ENCODE measurements around the gene TMPRSS12.
"Not testable (repeated sequence)": the region's sequence is repeated elsewhere in the genome, so short reads cannot be mapped to it uniquely, and the experiment has no call there.

TMPRSS12 gene

DNA sequence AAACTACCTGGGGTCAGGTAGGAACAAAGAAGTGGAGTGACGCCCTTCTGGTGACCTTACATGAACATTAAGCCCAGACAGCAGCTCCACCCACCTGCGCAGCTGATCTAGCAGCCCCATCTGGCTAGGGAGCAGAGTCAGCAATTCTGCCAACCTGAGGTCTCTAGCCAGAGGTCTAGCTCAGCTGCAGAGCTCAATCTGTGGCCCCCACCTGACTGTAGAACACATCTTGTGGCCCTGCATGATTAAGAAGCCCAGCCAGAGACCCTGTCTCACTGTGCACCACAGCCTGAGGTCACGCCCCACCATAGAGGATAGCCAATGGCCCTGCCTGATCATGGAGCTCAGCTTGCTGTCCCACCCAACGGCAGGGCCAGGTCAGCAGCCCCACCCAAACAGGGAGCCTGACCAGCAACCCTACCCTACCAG is 59.0 kb downstream of the TMPRSS12 start:
- no peak overlapping the region for H3K4me3 Mint-ChIP-seq
- H3K9me3 Mint-ChIP-seq, result no peaks in the 10 kb centered on the region
- H3K27ac Mint-ChIP-seq, result no peak overlapping the region
- no peak for DNase-seq
- no peaks in the 10 kb centered on the region for H3K27me3 Mint-ChIP-seq
- no peaks in the 10 kb centered on the region for H3K36me3 Mint-ChIP-seq (ENCODE audit: low read depth)
- no peaks in the 10 kb centered on the region for H3K4me1 Mint-ChIP-seq (ENCODE audit: low read depth)

DNA sequence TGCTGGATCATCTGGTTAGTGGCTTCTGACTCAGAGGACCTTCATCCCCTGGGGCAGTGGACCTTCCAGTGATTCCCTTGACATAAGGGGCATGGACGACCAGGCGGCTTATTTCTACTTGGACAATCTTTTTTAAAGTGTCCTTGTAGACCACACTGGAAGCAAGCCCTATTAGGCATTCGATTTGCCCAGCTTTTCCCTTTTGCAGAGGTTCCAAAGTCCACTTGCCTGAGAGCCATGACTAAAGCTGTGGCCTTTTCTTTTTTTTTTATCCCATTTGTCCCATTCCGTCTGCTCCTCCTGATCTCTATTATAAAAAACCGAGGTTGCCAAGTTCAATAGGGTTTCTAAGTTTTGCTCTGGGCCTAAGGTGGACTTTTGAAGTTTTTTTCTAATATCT is 65.8 kb downstream of the TMPRSS12 start:
- DNase-seq, H3K27ac Mint-ChIP-seq: not testable (repeated sequence)

DNA sequence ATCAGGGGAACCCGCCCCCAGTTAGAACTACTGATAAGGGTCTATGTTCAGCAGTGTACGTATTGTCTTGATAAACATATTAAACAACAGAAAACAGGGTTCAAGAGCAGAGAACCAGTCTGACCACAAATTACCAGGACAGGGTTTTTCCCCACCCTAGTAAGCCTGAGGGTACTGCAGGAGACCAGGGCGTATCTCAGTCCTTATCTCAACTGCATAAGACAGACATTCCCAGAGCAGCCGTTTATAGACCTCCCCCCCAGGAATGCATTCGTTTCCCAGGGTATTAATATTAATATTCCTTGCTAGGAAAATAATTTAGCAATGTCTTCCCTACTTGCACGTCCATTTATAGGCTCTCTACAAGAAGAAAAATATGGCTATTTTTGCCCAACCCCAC is 69.6 kb downstream of the TMPRSS12 start:
- not testable (repeated sequence) for DNase-seq; H3K27me3 Mint-ChIP-seq; H3K4me1 Mint-ChIP-seq (ENCODE audit: low read depth); H3K36me3 Mint-ChIP-seq (ENCODE audit: low read depth); H3K27ac Mint-ChIP-seq; H3K4me3 Mint-ChIP-seq
- H3K9me3 Mint-ChIP-seq, result peaks cover 42% of the 10 kb centered on the region

More for the DNA sequence above, 65.8 kb downstream of the TMPRSS12 start:
- H3K9me3 Mint-ChIP-seq, result peaks cover 20% of the 10 kb centered on the region
- not testable (repeated sequence) for H3K36me3 Mint-ChIP-seq (ENCODE audit: low read depth); H3K27me3 Mint-ChIP-seq; H3K4me3 Mint-ChIP-seq; H3K4me1 Mint-ChIP-seq (ENCODE audit: low read depth)

DNA sequence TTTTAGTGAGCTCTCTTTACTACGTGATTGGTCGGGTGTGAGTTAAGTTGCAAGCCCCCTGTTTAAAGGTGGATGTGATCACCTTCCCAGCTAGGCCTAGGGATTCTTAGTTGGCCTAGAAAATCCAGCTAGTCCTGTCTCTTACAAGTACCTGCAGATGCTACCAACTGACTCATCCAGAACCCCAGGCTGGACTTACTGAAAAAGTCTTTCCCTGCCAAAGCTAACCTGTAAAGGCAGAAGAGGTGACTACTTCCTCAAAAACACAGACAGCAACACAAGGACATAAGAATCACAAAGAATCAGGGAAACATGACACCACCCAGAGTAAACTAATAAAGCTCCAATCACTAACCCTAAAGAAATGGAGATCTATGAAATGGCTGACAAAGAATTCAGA is 70.5 kb downstream of the TMPRSS12 start:
- no peak overlapping the region for H3K4me3 Mint-ChIP-seq
- no peaks in the 10 kb centered on the region for H3K4me1 Mint-ChIP-seq (ENCODE audit: low read depth)
- no peak for DNase-seq
- H3K9me3 Mint-ChIP-seq, result peaks cover 42% of the 10 kb centered on the region
- H3K27me3 Mint-ChIP-seq, result peaks cover 5% of the 10 kb centered on the region
- no peak overlapping the region for H3K27ac Mint-ChIP-seq
- peaks cover 4% of the 10 kb centered on the region for H3K36me3 Mint-ChIP-seq (ENCODE audit: low read depth)

DNA sequence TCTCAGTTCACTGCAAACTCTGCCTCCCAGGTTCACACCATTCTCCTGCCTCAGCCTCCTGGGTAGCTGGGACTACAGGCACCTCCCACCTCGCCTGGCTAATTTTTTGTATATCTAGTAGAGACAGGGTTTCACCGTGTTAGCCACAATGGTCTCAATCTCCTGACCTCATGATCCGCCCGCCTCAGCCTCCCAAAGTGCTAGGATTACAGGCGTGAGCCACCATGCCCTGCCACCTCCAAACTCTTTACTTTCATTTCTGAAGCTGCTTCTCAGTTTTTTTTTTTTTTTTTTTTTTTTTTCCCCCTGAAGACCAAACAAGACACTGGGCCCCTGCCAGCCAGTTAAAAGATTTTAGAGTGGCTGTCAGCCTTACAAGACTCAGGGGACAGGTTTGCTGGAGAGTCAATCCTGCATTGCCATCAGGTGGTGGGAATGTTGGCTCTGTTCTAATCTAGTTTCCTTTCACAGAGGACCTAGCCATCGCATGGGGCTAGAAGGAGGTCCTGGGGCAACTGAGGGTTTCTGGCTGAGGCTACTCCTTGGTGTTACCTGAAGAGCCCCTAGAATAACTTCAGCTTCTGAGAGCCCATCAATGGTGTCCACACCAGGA is 72.3 kb downstream of the TMPRSS12 start:
- H3K4me1 Mint-ChIP-seq (ENCODE audit: low read depth), result peaks cover 5% of the 10 kb centered on the region
- H3K9me3 Mint-ChIP-seq, result peaks cover 42% of the 10 kb centered on the region
- H3K27me3 Mint-ChIP-seq, result peaks cover 5% of the 10 kb centered on the region
- no peak overlapping the region for H3K27ac Mint-ChIP-seq
- no peak overlapping the region for H3K4me3 Mint-ChIP-seq
- no peak for DNase-seq
- H3K36me3 Mint-ChIP-seq (ENCODE audit: low read depth), result peaks cover 4% of the 10 kb centered on the region

DNA sequence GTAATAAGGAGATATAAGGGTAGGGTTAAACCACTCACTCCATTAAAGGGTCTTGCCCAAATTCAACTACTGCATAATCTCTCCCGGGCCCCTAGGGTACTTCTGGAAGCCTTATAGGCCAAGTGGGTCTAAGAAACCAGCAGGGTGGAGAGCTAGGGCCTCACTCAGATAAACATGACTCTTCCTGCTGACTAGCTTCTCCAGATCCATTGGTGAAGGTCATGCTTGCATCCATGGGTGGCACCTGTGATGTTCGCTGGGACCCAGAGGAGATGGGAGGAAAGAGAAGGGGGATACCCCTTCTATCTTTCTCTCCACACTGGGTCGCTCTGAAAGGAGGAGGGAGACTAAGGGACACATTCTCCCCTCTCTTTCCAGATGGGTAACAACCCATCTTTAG is 73.6 kb downstream of the TMPRSS12 start:
- H3K27me3 Mint-ChIP-seq, result peaks cover under 1% of the 10 kb centered on the region
- H3K27ac Mint-ChIP-seq, result no peak overlapping the region
- peaks cover 5% of the 10 kb centered on the region for H3K4me1 Mint-ChIP-seq (ENCODE audit: low read depth)
- peaks cover 37% of the 10 kb centered on the region for H3K9me3 Mint-ChIP-seq
- H3K36me3 Mint-ChIP-seq (ENCODE audit: low read depth), result peaks cover 4% of the 10 kb centered on the region
- no peak for DNase-seq
- no peak overlapping the region for H3K4me3 Mint-ChIP-seq

DNA sequence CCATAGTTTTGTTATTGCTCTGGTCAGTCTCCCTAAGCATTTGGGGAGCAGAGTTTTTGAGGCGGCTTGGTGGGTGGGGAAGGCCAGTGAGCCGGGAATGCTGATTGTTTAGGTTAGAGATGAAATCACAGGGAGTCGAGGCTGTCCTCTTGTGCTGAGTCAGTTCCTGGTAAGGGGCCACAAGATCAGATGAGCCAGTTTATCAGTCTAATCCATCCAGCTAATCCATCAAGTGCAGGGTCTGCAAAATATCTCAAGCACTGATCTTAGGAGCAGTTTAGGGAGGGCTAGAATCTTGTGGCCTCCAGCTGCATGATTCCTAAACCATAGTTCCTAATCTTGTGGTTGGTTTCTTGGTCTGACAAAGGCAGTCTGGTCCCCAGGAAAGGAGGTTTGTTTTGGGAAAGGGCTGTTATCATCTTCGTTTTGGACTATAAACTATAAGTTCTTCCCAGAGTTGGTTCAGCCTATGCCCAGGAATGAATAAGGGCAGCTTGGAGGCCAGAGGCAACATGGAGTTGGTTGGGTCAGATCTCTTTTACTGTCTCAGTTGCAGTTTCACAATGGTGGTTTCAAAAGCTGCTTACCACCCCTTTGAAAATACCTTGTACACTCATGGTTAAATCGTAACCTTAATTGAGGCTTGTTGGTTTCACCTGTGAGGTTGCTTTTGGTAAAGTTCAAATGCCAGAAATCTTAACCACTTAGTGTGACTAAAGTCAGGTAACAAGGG is 76.0 kb downstream of the TMPRSS12 start:
- Mint-ChIP-seq H3K27ac (no peak overlapping the region), H3K4me3 (no peak overlapping the region), H3K4me1 (ENCODE audit: low read depth) (peaks cover 12% of the 10 kb centered on the region), H3K36me3 (ENCODE audit: low read depth) (peaks cover 4% of the 10 kb centered on the region), H3K27me3 (no peaks in the 10 kb centered on the region), H3K9me3 (peaks cover 19% of the 10 kb centered on the region)
- DNase-seq, result no peak

DNA sequence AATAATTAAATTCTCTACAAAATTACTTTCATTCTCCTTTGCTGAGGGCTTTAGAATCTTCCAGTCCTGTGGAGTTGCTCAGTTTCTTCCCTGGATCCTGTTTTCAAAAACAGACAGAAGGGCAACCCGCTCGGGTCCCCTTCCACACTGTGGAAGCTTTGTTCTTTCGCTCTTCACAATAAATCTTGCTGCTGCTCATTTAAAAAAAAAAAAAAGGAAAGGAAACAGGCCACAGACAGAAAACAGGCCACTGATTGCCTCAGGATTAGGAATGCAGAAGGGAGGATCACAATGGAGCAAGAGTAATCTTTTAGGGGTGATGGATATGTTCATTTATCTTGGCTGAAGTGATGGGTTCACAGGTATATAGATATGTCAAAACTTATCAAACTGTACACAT is 80.1 kb downstream of the TMPRSS12 start:
- Mint-ChIP-seq H3K36me3 (ENCODE audit: low read depth) (no peaks in the 10 kb centered on the region), H3K4me3 (no peak overlapping the region), H3K27me3 (no peaks in the 10 kb centered on the region), H3K27ac (no peak overlapping the region), H3K9me3 (no peaks in the 10 kb centered on the region), H3K4me1 (ENCODE audit: low read depth) (peaks cover 30% of the 10 kb centered on the region)
- no peak for DNase-seq

DNA sequence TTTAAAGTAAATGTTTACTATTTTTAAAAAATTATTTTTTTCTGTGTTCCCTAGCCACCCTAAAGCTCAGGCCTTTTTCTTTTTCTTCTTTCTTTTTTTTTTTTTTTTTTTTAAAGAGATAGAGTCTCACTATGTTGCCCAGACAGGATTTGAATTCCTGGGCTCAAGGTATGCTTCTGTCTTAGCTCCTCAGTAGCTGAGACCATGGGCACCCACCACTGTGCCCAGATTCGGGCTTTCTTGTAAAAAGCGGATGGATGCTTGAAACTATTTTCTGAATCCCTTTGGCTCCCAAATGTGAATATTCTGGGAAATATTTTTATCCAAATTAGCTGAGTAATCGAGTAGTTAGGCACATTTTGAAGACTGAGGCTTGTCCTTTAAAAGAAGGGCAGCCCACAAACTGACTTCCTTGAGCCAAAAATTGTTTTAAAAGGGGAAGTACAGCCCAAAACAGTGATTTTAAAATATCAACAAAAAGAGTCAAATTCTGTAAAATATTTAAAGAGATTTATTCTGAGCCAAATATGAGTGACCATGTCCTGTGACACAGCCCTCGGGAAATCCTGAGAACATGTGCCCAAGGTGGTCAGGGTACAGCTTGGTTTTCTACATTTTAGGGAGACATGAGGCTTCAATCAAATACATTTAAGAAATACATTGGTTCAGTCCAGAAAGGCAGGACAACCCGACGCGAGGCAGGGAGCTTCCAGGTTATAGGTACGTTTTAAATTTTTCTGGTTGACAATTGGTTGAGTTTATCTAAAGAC is 80.8 kb downstream of the TMPRSS12 start:
- Mint-ChIP-seq H3K36me3 (ENCODE audit: low read depth) (no peaks in the 10 kb centered on the region), H3K9me3 (no peaks in the 10 kb centered on the region), H3K27me3 (no peaks in the 10 kb centered on the region), H3K4me1 (ENCODE audit: low read depth) (peaks cover 29% of the 10 kb centered on the region), H3K27ac (peak overlapping the region; percentile 45), H3K4me3 (peak overlapping the region; percentile 48)
- no peak for DNase-seq

DNA sequence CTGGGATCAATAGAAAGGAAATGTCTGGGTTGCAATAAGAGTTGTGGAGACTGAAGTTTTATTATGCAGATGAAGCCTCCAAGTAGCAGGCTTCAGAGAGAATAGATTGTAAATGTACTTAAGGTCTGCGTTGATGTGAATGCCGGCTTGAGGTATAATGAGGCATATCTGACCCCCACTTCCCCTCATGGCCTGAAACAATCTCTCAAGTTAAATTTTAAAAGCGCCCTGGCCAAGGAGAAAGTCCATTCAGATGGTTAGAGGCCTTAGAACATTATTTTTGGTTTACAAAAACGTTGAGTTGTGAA is 81.4 kb downstream of the TMPRSS12 start:
- peaks cover 25% of the 10 kb centered on the region for H3K4me1 Mint-ChIP-seq (ENCODE audit: low read depth)
- no peak for DNase-seq
- peak overlapping the region; percentile 45 for H3K27ac Mint-ChIP-seq
- no peaks in the 10 kb centered on the region for H3K9me3 Mint-ChIP-seq
- H3K27me3 Mint-ChIP-seq, result no peaks in the 10 kb centered on the region
- H3K36me3 Mint-ChIP-seq (ENCODE audit: low read depth), result no peaks in the 10 kb centered on the region
- H3K4me3 Mint-ChIP-seq, result peak overlapping the region; percentile 48

DNA sequence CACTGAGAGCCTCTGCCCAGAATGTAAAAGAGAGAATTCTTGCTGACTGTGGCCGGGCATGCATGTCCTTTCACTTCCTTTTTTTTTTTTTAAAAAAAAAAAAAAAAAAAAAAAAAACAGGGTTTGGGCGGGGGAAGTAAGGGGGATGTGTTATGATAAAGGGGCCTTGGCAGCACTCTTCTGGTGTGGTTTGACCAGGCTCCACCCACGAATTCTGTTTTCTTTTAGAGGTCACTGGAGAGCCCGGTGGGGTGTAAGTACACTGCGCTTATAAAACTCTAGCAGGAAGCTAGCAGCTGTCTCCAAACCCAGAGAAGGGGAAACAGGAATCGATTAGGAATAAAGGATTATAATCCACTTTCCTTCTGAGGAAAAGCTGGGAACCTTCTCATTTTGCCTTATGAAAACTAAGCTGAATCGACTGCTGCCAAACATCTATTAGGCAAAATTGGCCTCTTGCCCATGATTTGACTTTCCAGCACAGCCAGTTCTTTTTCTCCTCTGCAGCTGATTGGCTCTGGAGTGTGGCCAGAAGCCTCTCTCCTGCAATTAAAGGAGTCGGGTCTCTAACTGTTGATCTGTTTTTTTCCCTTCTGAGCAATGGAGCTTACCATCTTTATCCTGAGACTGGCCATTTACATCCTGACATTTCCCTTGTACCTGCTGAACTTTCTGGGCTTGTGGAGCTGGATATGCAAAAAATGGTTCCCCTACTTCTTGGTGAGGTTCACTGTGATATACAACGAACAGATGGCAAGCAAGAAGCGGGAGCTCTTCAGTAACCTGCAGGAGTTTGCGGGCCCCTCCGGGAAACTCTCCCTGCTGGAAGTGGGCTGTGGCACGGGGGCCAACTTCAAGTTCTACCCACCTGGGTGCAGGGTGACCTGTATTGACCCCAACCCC is 82.0 kb downstream of the TMPRSS12 start:
- Mint-ChIP-seq H3K4me1 (ENCODE audit: low read depth) (peaks cover 25% of the 10 kb centered on the region), H3K27me3 (no peaks in the 10 kb centered on the region), H3K9me3 (no peaks in the 10 kb centered on the region), H3K4me3 (peak overlapping the region; percentile 48), H3K27ac (peak overlapping the region; percentile 63), H3K36me3 (ENCODE audit: low read depth) (no peaks in the 10 kb centered on the region)
- DNase-seq, result no peak

DNA sequence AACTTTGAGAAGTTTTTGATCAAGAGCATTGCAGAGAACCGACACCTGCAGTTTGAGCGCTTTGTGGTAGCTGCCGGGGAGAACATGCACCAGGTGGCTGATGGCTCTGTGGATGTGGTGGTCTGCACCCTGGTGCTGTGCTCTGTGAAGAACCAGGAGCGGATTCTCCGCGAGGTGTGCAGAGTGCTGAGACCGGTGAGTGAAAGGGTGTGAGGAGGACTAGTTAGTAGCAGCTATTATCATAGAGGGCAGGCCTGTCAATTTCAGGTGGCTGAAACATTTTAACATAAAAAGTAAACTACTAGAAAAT is 82.6 kb downstream of the TMPRSS12 start:
- no peak for DNase-seq
- peak overlapping the region; percentile 63 for H3K27ac Mint-ChIP-seq
- peak overlapping the region; percentile 48 for H3K4me3 Mint-ChIP-seq
- H3K4me1 Mint-ChIP-seq (ENCODE audit: low read depth), result peaks cover 25% of the 10 kb centered on the region
- no peaks in the 10 kb centered on the region for H3K36me3 Mint-ChIP-seq (ENCODE audit: low read depth)
- H3K9me3 Mint-ChIP-seq, result no peaks in the 10 kb centered on the region
- no peaks in the 10 kb centered on the region for H3K27me3 Mint-ChIP-seq

DNA sequence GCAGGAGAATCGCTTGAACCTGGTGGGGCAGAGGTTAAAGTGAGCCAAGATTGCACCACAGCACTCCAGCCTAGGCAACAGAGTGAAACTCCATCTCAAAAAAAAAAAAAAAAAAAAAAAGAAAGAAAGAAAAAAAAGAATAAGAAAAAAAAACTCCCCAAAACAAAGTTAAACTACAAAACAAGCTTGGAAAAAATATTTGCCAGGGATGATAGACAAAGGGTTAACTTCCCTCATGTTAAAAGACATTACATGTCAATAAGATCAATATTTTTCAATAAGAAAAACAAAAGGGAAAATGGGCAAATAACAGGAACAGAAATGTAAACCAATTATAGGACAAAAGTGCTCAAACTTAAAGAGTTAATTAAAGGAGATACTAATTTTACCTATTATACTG is 83.2 kb downstream of the TMPRSS12 start:
- DNase-seq, result no peak
- no peaks in the 10 kb centered on the region for H3K27me3 Mint-ChIP-seq
- no peak overlapping the region for H3K27ac Mint-ChIP-seq
- no peaks in the 10 kb centered on the region for H3K9me3 Mint-ChIP-seq
- peaks cover 25% of the 10 kb centered on the region for H3K4me1 Mint-ChIP-seq (ENCODE audit: low read depth)
- no peak overlapping the region for H3K4me3 Mint-ChIP-seq
- H3K36me3 Mint-ChIP-seq (ENCODE audit: low read depth), result no peaks in the 10 kb centered on the region

DNA sequence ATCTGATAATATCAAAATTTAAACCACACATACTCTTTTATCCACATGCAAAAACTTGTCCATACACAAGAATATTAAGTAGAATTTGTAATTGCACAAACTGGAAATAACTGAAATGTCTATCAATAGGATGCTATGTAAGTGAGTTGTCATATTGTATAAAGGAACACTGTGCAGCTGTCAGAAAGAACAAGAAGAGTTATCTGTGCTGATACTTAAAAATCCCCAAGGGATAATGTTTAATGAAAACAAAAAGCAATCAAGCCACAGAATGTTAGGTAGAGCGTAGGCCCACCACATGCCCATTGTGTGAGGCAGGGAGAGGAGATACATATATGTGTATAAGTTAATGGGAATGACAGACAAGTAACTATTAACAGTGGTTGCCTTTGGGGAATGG is 83.7 kb downstream of the TMPRSS12 start:
- H3K27ac Mint-ChIP-seq, result no peak overlapping the region

More for the DNA sequence above, 83.7 kb downstream of the TMPRSS12 start:
- Mint-ChIP-seq H3K36me3 (ENCODE audit: low read depth) (no peaks in the 10 kb centered on the region), H3K9me3 (no peaks in the 10 kb centered on the region), H3K4me1 (ENCODE audit: low read depth) (peaks cover 25% of the 10 kb centered on the region), H3K4me3 (no peak overlapping the region), H3K27me3 (no peaks in the 10 kb centered on the region)
- DNase-seq, result no peak

All from activated T-cell treated with anti-CD3 and anti-CD28 coated beads, Interleukin-2, amount 50 U/mL, for 24 hours (primary cell).